ENCODE results near the gene ECI1.
"Not testable (repeated sequence)": the region's sequence is repeated elsewhere in the genome, so short reads cannot be mapped to it uniquely, and the experiment has no call there.

Gene ECI1

GRCh38 chr16:2280461-2280860 is 29.1 kb upstream of the ECI1 start:
- in situ Hi-C loops (cut with MboI; ENCODE audit: low sequenced_read_pairs) = no loop called here

- in situ Hi-C loops (cut with MboI; ENCODE audit: low sequenced_read_pairs) = no loop called here
Observed at GRCh38 chr16:2278956-2279800, 27.8 kb upstream of the ECI1 start.

- in situ Hi-C loops (cut with MboI; ENCODE audit: low sequenced_read_pairs) = no loop called here
Observed at GRCh38 chr16:2278272-2278608, 26.9 kb upstream of the ECI1 start.

- in situ Hi-C loops (cut with MboI; ENCODE audit: low sequenced_read_pairs) = no loop called here
Observed at GRCh38 chr16:2277466-2278271, 26.3 kb upstream of the ECI1 start.

- in situ Hi-C loops (cut with MboI; ENCODE audit: low sequenced_read_pairs) = no loop called here
Observed at GRCh38 chr16:2276368-2277195, 25.2 kb upstream of the ECI1 start.

- in situ Hi-C loops (cut with MboI; ENCODE audit: low sequenced_read_pairs) = no loop called here
Observed at GRCh38 chr16:2275476-2276367, 24.3 kb upstream of the ECI1 start.

GRCh38 chr16:2273931-2274330 is 22.5 kb upstream of the ECI1 start:
- in situ Hi-C loops (cut with MboI; ENCODE audit: low sequenced_read_pairs) = no loop called here

GRCh38 chr16:2273484-2273883 is 22.1 kb upstream of the ECI1 start:
- in situ Hi-C loops (cut with MboI; ENCODE audit: low sequenced_read_pairs) = no loop called here

GRCh38 chr16:2271848-2272461 is 20.6 kb upstream of the ECI1 start:
- in situ Hi-C loops (cut with MboI; ENCODE audit: low sequenced_read_pairs) = no loop called here

- in situ Hi-C loops (cut with MboI; ENCODE audit: low sequenced_read_pairs) = no loop called here
Observed at GRCh38 chr16:2270588-2271470, 19.4 kb upstream of the ECI1 start.

- in situ Hi-C loops (cut with MboI; ENCODE audit: low sequenced_read_pairs) = no loop called here
Observed at GRCh38 chr16:2270070-2270462, 18.7 kb upstream of the ECI1 start.

GRCh38 chr16:2267913-2268666 is 16.7 kb upstream of the ECI1 start, which contains the start of gene RNPS1:
TSS of gene RNPS1 (minus strand) at chr16:2268126. CDS start at chr16:2264643, 3,483 bp downstream.
- in situ Hi-C loops (cut with MboI; ENCODE audit: low sequenced_read_pairs) = no loop called here

GRCh38 chr16:2267505-2267912 is 16.1 kb upstream of the ECI1 start:
- in situ Hi-C loops (cut with MboI; ENCODE audit: low sequenced_read_pairs) = not testable (repeated sequence)

GRCh38 chr16:2266887-2267286 is 15.5 kb upstream of the ECI1 start:
- in situ Hi-C loops (cut with MboI; ENCODE audit: low sequenced_read_pairs) = not testable (repeated sequence)

- in situ Hi-C loops (cut with MboI; ENCODE audit: low sequenced_read_pairs) = not testable (repeated sequence)
Observed at GRCh38 chr16:2263026-2263425, 11.6 kb upstream of the ECI1 start.

GRCh38 chr16:2260250-2260649 is 8.9 kb upstream of the ECI1 start:
- in situ Hi-C loops (cut with MboI; ENCODE audit: low sequenced_read_pairs) = no loop called here

GRCh38 chr16:2258530-2258929 is 7.1 kb upstream of the ECI1 start:
- in situ Hi-C loops (cut with MboI; ENCODE audit: low sequenced_read_pairs) = not testable (repeated sequence)

GRCh38 chr16:2257726-2258125 is 6.3 kb upstream of the ECI1 start:
- in situ Hi-C loops (cut with MboI; ENCODE audit: low sequenced_read_pairs) = no loop called here
